CD4-positive, CD25-positive, alpha-beta regulatory T cell (primary cell): ENCODE results near the gene TMTC4. TPM values are rescaled to one million over a fixed set of nuclear protein-coding genes. Genes with fewer than 3 reads are reported as not detected.

Experiments used
- ATAC-seq, 2 donors: fragments of 150-1000 bp; cut with Tn5 transposase; one replicate each; pipeline ENCODE4 v1.10.0; 2021; ENCODE audit warnings: low read depth in 2 of 2, moderate number of reproducible peaks in 2 of 2, moderate library complexity in 1 of 2
- DNase-seq, 3 donors: peaks; one replicate each; pipeline versions ENCODE4 v3.0.0 to v3.0.0-alpha.2; 2012 to 2022; ENCODE audit warnings: mixed read lengths in 1 of 3
- H3K27ac ChIP-seq: one replicate; pipeline ENCODE4 v1.7.0; 2013; ENCODE audit warnings: mild to moderate bottlenecking, low read length; ENCODE audit not compliant: insufficient read depth, poor library complexity, severe bottlenecking
- H3K27me3 ChIP-seq: one replicate; pipeline ENCODE4 v1.7.0; 2013; ENCODE audit warnings: low read length; ENCODE audit not compliant: control insufficient read depth, insufficient read depth
- H3K36me3 ChIP-seq: one replicate; pipeline ENCODE4 v1.7.0; 2013; ENCODE audit warnings: mild to moderate bottlenecking, low read length, moderate library complexity; ENCODE audit not compliant: control insufficient read depth, insufficient read depth
- H3K4me1 ChIP-seq: 2 replicates; pipeline ENCODE4 v1.7.0; 2013; ENCODE audit warnings: mild to moderate bottlenecking, low read length; ENCODE audit not compliant: insufficient read depth, control insufficient read depth, poor library complexity, severe bottlenecking
- H3K4me3 ChIP-seq: one replicate; pipeline ENCODE4 v1.7.0; 2013; ENCODE audit warnings: low read depth, mild to moderate bottlenecking, low read length, moderate library complexity
- H3K9me3 ChIP-seq, 2 experiments: 1 replicate in 1 of 2; 2 replicates in 1 of 2; pipeline ENCODE4 v1.7.0; 2013; ENCODE audit warnings: low read length in 2 of 2, mild to moderate bottlenecking in 1 of 2, moderate library complexity in 1 of 2; ENCODE audit not compliant: control insufficient read depth in 2 of 2
- H3K27ac Mint-ChIP-seq, 3 donors: one replicate each; pipeline ENCODE4 v1.8.0; 2020 to 2022; ENCODE audit warnings: mild to moderate bottlenecking in 3 of 3, mixed read lengths in 3 of 3, moderate library complexity in 2 of 3
- H3K27me3 Mint-ChIP-seq: one replicate; pipeline ENCODE4 v1.8.0; 2022; ENCODE audit warnings: mild to moderate bottlenecking, mixed read lengths
- H3K36me3 Mint-ChIP-seq: one replicate; pipeline ENCODE4 v1.8.0; 2020; ENCODE audit warnings: mixed read lengths
- H3K4me1 Mint-ChIP-seq, 4 donors: one replicate each; pipeline ENCODE4 v1.8.0; 2020 to 2022; ENCODE audit warnings: mixed read lengths in 4 of 4, mild to moderate bottlenecking in 1 of 4
- H3K4me3 Mint-ChIP-seq, 4 donors: one replicate each; pipeline ENCODE4 v1.8.0; 2020 to 2022; ENCODE audit warnings: mild to moderate bottlenecking in 4 of 4, mixed read lengths in 4 of 4, moderate library complexity in 3 of 4
- H3K9me3 Mint-ChIP-seq, 7 donors: one replicate each; pipeline ENCODE4 v1.8.0; 2020 to 2022; ENCODE audit warnings: mixed read lengths in 7 of 7, mild to moderate bottlenecking in 3 of 7, moderate library complexity in 2 of 7
- polyA plus RNA-seq, 4 donors: library from polyadenylated mRNA; unstranded; fragments of 300-500 nt; fragmentation: Illumina TruSeq; gene quantifications; one replicate each; pipeline ENCODE4 v1.2.3, GENCODE V29; 2021
- total RNA-seq: library from RNA; stranded (reverse); gene quantifications from one replicate; pipeline ENCODE4 v1.2.3, GENCODE V29; 2022

TMTC4 gene
- total and polyA plus RNA-seq, 5 donors from 2014 or later: 2.5 to 10.5 (median 5.3) TPM

DNA sequence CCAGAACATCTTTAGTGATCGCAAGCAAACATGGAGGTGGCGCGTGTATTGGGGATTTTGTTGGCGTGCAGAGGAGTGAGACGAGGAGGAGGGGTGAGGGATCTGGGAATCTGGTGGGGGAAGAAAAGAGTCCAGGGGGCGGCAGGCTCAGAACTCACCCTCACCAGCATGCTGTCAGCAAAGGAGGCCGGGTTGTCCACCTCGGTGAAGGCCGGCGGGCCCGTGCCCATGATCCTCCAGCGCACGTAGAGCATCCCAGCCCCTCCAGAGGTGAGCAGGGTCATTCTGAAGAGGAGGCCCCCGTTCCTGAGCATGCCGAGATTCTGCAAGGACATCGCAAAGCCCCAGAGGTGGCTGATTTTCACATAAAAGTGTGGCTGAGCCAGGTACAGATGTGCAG lies 37.2 kb downstream of the TMTC4 start:
- DNase-seq: no peak
- H3K27ac ChIP-seq: no peak overlapping the region
- no peaks in the 10 kb centered on the region for H3K4me1 ChIP-seq
- no peaks in the 10 kb centered on the region for H3K9me3 Mint-ChIP-seq
- no peak for ATAC-seq
- no peaks in the 10 kb centered on the region for H3K9me3 ChIP-seq
- no peak overlapping the region for H3K4me3 ChIP-seq
- H3K36me3 Mint-ChIP-seq: peaks cover 60% of the 10 kb centered on the region
- H3K27ac Mint-ChIP-seq: peak overlapping the region in 1 of 3 donors; percentile 67
- peaks cover 0 to 5% (median 2%) of the 10 kb centered on the region in 4 donors for H3K4me1 Mint-ChIP-seq
- no peak overlapping the region for H3K4me3 Mint-ChIP-seq
- H3K36me3 ChIP-seq: peaks cover 65% of the 10 kb centered on the region
- no peaks in the 10 kb centered on the region for H3K27me3 Mint-ChIP-seq
- H3K27me3 ChIP-seq: no peaks in the 10 kb centered on the region

DNA sequence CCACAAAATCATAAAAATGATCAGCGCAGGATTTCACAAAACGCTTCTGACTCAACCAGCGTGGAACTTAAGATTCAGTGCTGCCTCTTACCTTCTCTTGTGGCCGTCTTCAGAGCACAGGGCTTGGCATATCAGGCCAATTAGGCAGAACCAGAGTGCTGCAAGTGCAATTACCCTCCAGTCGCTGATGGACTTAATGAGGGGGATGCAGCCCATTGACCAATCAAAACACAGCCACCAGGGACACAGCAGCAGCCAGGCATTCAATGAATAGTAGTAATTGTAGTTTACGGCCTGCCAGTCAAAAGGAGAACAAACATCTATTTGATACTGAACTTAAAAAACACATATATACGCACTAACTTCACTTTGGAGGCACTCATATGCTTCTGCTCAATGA lies 38.2 kb downstream of the TMTC4 start:
- H3K4me3 Mint-ChIP-seq: no peak overlapping the region
- Histone ChIP-seq H3K4me1 (no peaks in the 10 kb centered on the region), H3K27me3 (no peaks in the 10 kb centered on the region), H3K9me3 (no peaks in the 10 kb centered on the region), H3K36me3 (peaks cover 58% of the 10 kb centered on the region), H3K4me3 (no peak overlapping the region), H3K27ac (no peak overlapping the region)
- no peaks in the 10 kb centered on the region for H3K27me3 Mint-ChIP-seq
- peaks cover 0 to 5% (median 0%) of the 10 kb centered on the region in 4 donors for H3K4me1 Mint-ChIP-seq
- no peak for ATAC-seq
- no peak overlapping the region for H3K27ac Mint-ChIP-seq
- H3K36me3 Mint-ChIP-seq: peaks cover 59% of the 10 kb centered on the region
- no peaks in the 10 kb centered on the region for H3K9me3 Mint-ChIP-seq
- no peak for DNase-seq

DNA sequence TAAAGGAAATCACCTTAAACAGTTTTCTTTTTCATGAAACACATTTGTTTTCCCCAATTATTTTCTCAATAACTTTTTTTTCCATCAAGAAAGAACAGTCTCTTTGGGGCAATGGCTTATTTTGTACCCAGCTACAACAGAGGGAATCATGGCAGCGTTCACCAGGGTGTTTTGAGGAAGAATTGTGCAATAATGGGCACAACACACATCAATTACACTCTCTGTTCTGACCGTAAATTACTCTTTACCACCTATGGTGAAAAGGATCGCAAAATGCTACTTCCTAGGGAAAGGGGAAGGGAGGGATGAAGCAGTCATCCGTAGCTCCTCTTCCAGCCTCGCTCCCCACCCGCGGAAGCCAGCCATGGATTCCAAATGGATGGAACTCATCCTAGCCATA lies 38.6 kb downstream of the TMTC4 start:
- no peak for ATAC-seq
- Mint-ChIP-seq H3K36me3 (peaks cover 56% of the 10 kb centered on the region), H3K4me3 (no peak overlapping the region), H3K27me3 (no peaks in the 10 kb centered on the region), H3K27ac (no peak overlapping the region), H3K9me3 (no peaks in the 10 kb centered on the region), H3K4me1 (peaks cover 0 to 5% (median 0%) of the 10 kb centered on the region in 4 donors)
- Histone ChIP-seq H3K4me1 (no peaks in the 10 kb centered on the region), H3K4me3 (no peak overlapping the region), H3K36me3 (peaks cover 55% of the 10 kb centered on the region), H3K27me3 (no peaks in the 10 kb centered on the region), H3K27ac (no peak overlapping the region), H3K9me3 (no peaks in the 10 kb centered on the region)
- no peak for DNase-seq

DNA sequence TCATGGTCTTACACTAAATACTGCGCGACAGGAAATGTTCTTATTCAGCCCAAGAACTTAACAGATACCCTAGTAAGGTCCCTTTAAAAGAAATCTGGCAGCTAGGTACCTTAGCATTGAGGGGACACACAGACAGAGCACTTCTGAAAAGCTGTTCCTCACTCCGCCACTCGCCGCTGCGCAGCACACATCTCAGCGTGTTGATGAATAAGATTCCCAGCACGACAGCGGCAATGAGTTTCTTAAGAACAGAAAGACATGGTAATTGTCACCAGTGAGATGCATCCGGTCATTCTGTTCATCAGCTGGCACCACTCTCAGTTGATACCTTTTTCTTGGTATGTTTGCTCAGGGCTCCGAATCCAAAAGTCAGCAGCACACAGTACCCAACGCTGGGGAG lies 39.9 kb downstream of the TMTC4 start:
- no peak for ATAC-seq
- no peak overlapping the region for H3K27ac Mint-ChIP-seq
- H3K4me3 Mint-ChIP-seq: no peak overlapping the region
- no peaks in the 10 kb centered on the region for H3K27me3 Mint-ChIP-seq
- H3K36me3 Mint-ChIP-seq: peaks cover 57% of the 10 kb centered on the region
- no peak overlapping the region for H3K4me3 ChIP-seq
- no peaks in the 10 kb centered on the region for H3K27me3 ChIP-seq
- no peaks in the 10 kb centered on the region for H3K4me1 ChIP-seq
- H3K4me1 Mint-ChIP-seq: peaks cover 0 to 5% (median under 1%) of the 10 kb centered on the region in 4 donors
- H3K9me3 ChIP-seq: no peaks in the 10 kb centered on the region
- peaks cover 63% of the 10 kb centered on the region for H3K36me3 ChIP-seq
- DNase-seq: no peak
- H3K27ac ChIP-seq: no peak overlapping the region
- H3K9me3 Mint-ChIP-seq: no peaks in the 10 kb centered on the region

DNA sequence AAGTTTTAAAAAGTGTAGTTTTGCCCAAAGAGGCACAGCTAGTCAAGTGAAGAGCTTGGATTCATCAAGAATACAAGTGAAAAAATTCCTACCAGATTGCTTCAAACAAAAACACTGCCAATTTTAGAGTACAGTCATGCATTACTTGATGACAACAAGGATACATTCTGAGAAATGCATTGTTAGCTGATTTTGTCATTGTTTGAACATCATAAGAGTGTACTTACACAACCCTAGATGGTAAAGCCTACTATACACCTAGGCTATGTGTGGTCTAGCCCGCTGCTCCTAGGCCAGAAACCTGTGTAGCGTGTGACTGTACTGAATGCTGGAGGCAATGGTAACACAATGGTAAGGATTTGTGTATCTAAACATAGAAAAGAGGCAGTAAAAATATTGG lies 41.1 kb downstream of the TMTC4 start:
- H3K4me3 ChIP-seq: no peak overlapping the region
- no peaks in the 10 kb centered on the region for H3K27me3 Mint-ChIP-seq
- H3K9me3 Mint-ChIP-seq: no peaks in the 10 kb centered on the region
- H3K4me3 Mint-ChIP-seq: no peak overlapping the region
- no peak for ATAC-seq
- no peak overlapping the region for H3K27ac ChIP-seq
- peaks cover 0 to 5% (median under 1%) of the 10 kb centered on the region in 4 donors for H3K4me1 Mint-ChIP-seq
- no peaks in the 10 kb centered on the region for H3K9me3 ChIP-seq
- H3K4me1 ChIP-seq: no peaks in the 10 kb centered on the region
- H3K36me3 Mint-ChIP-seq: peaks cover 64% of the 10 kb centered on the region
- no peak for DNase-seq
- peaks cover 64% of the 10 kb centered on the region for H3K36me3 ChIP-seq
- H3K27me3 ChIP-seq: no peaks in the 10 kb centered on the region
- H3K27ac Mint-ChIP-seq: no peak overlapping the region

DNA sequence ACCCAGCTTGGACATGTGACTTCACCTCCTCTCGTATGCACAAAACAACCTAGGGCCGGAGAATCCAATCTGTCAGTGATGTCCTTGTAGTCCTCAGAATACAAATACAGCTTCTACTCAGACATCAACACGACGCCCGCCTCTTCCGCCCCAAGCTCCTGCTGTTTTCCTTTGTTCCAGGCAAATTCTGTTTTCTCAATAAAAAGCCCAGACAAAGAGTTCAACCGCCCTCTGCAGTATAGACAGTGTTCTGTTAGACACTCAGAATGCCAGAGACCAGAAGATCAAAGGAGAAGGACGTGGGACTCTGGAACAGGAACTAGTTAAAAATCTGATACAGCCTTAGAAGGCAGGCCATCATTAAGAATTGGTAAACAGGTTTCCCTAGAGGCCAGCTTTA lies 44.0 kb downstream of the TMTC4 start:
- H3K9me3 ChIP-seq: no peaks in the 10 kb centered on the region
- no peaks in the 10 kb centered on the region for H3K27me3 ChIP-seq
- Mint-ChIP-seq H3K36me3 (peaks cover 59% of the 10 kb centered on the region), H3K27ac (peak overlapping the region in 1 of 3 donors; percentile 5), H3K4me3 (no peak overlapping the region), H3K9me3 (no peaks in the 10 kb centered on the region), H3K27me3 (no peaks in the 10 kb centered on the region), H3K4me1 (peaks cover 0 to 10% (median under 1%) of the 10 kb centered on the region in 4 donors)
- ATAC-seq (no peak), DNase-seq (no peak)
- no peak overlapping the region for H3K4me3 ChIP-seq
- no peak overlapping the region for H3K27ac ChIP-seq
- no peaks in the 10 kb centered on the region for H3K4me1 ChIP-seq
- H3K36me3 ChIP-seq: peaks cover 46% of the 10 kb centered on the region

DNA sequence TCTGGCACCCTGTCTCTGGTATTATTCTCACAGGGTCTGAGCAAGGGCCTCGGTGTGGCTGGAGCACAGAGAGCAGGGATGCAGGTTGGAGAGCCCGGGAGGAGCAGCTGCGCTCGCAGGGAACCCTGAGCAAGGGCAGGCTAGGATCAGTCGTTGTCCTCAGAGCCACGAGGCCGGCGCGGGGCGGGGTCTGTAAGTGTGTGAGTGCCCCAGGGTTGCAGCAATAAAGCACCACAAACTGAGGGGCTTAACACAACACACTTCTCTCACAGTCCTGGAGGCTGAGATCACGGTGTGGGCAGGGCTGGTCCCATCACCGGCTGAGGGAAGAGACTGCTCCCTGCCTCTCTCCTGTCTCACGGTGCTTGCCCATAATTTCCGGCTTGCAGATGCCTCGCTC lies 47.5 kb downstream of the TMTC4 start:
- Histone ChIP-seq H3K36me3 (peaks cover 34% of the 10 kb centered on the region), H3K4me1 (no peaks in the 10 kb centered on the region), H3K4me3 (no peak overlapping the region), H3K27me3 (no peaks in the 10 kb centered on the region), H3K9me3 (no peaks in the 10 kb centered on the region), H3K27ac (no peak overlapping the region)
- peaks cover 0 to 16% (median 3%) of the 10 kb centered on the region in 4 donors for H3K4me1 Mint-ChIP-seq
- H3K27ac Mint-ChIP-seq: no peak overlapping the region
- ATAC-seq (no peak), DNase-seq (no peak)
- no peaks in the 10 kb centered on the region for H3K9me3 Mint-ChIP-seq
- no peak overlapping the region for H3K4me3 Mint-ChIP-seq
- peaks cover 50% of the 10 kb centered on the region for H3K36me3 Mint-ChIP-seq
- no peaks in the 10 kb centered on the region for H3K27me3 Mint-ChIP-seq

DNA sequence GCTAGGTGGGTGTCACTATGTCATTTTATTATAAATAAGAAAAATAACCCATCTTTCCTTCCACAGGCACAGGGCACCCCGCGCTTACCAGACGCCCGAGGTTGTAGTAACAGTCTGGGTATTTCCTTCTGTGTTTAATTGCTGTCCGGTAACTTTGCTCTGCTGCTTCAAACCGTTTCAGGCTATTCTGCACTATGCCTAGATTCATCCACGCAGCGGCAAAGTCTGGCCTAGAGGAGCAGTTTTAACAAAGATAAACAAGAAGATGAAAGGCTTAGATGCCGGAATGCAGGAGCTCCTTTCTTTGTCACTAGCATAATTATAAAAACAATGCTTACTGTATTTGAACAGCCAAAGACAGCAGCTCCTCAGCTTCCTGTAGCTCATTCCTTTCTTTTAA lies 49.1 kb downstream of the TMTC4 start:
- Histone ChIP-seq H3K27me3 (no peaks in the 10 kb centered on the region), H3K9me3 (no peaks in the 10 kb centered on the region), H3K4me3 (no peak overlapping the region), H3K27ac (no peak overlapping the region), H3K36me3 (peaks cover 28% of the 10 kb centered on the region), H3K4me1 (no peaks in the 10 kb centered on the region)
- peak overlapping the region in 1 of 3 donors; percentile 20 for H3K27ac Mint-ChIP-seq
- H3K36me3 Mint-ChIP-seq: peaks cover 56% of the 10 kb centered on the region
- DNase-seq: no peak
- H3K4me1 Mint-ChIP-seq: peaks cover 4 to 19% (median 6%) of the 10 kb centered on the region in 4 donors
- H3K4me3 Mint-ChIP-seq: no peak overlapping the region
- no peaks in the 10 kb centered on the region for H3K27me3 Mint-ChIP-seq
- no peak for ATAC-seq
- H3K9me3 Mint-ChIP-seq: no peaks in the 10 kb centered on the region
